A549 (cell line): ENCODE results near the gene ZNF593OS.

Experiments
- CTCF ChIP-seq: fragments of >200 bp; sonication (Bioruptor Twin); formaldehyde crosslinking; IDR thresholded peaks from 3 replicates; pipeline ENCODE4 v1.5.1; 2016
- EHF ChIP-seq: fragments of 250-450 bp; sonication (Bioruptor Pico); IDR thresholded peaks from 2 replicates; pipeline ENCODE4 v1.5.0; 2020; ENCODE audit warnings: mild to moderate bottlenecking
- ESRRA ChIP-seq: fragments of 150-350 bp; IDR thresholded peaks from 2 replicates; pipeline ENCODE4 v1.6.1; 2014; ENCODE audit warnings: mild to moderate bottlenecking, low read length, borderline replicate concordance
- FOSL2 ChIP-seq, 2 experiments: fragments of 450-650 bp in 1 of 2; fragments of >200 bp in 1 of 2; sonication (Bioruptor Twin) in 1 of 2; formaldehyde crosslinking; IDR thresholded peaks; 2 replicates each; pipeline versions ENCODE4 v1.5.0 to v1.6.1; 2016 to 2020; ENCODE audit warnings: mild to moderate bottlenecking in 1 of 2, moderate library complexity in 1 of 2
- KDM1A ChIP-seq: fragments of 200-600 bp; sonication (generic); IDR thresholded peaks from 2 replicates; pipeline ENCODE4 v1.6.1; 2016; ENCODE audit warnings: low read depth, mild to moderate bottlenecking
- MAZ ChIP-seq: fragments of 150-350 bp; IDR thresholded peaks from 2 replicates; pipeline ENCODE4 v1.6.1; 2014; ENCODE audit warnings: antibody characterized with exemption, low read depth, low read length, borderline replicate concordance
- POLR2A ChIP-seq: IDR thresholded peaks from 2 replicates; pipeline ENCODE4 v1.6.1; 2012; ENCODE audit warnings: mild to moderate bottlenecking, low read length
- REST ChIP-seq: fragments of 200-600 bp; sonication (generic); IDR thresholded peaks from 2 replicates; pipeline ENCODE4 v1.6.1; 2016; ENCODE audit warnings: antibody characterized with exemption, mild to moderate bottlenecking, moderate library complexity
- SMC3 ChIP-seq: fragments of >200 bp; sonication (Bioruptor Twin); formaldehyde crosslinking; IDR thresholded peaks from 3 replicates; pipeline ENCODE4 v1.6.1; 2018; ENCODE audit warnings: inconsistent platforms
- SREBF2 ChIP-seq: fragments of 450-650 bp; IDR thresholded peaks from 2 replicates; pipeline ENCODE4 v1.6.1; 2014; ENCODE audit warnings: mild to moderate bottlenecking, moderate library complexity

- TF ChIP-seq FOSL2 (IDR thresholded peaks at IDR 0.05): no peak
- TF ChIP-seq FOSL2 (CRISPR knock-in tag; IDR thresholded peaks at IDR 0.05): no peak
- no peak for TF ChIP-seq SMC3
- no peak for TF ChIP-seq EHF (CRISPR knock-in tag)
- TF ChIP-seq CTCF: no peak
- TF ChIP-seq POLR2A: no peak
- no peak for TF ChIP-seq ESRRA
- no peak for TF ChIP-seq SREBF2
- no peak for TF ChIP-seq REST
- no peak for TF ChIP-seq KDM1A
- TF ChIP-seq MAZ: no peak
These were observed 1.2 kb downstream of the ZNF593OS start for GRCh38 chr1:26170472-26170821.
